Choroid plexus epithelial cell (primary cell): ENCODE measurements around the gene PRIMA1.
"Not testable (repeated sequence)": the region's sequence is repeated elsewhere in the genome, so short reads cannot be mapped to it uniquely, and the experiment has no call there.

Source experiments
- DNase-seq: peaks from one replicate; pipeline ENCODE4 v3.0.0-alpha.2; 2010; ENCODE audit warnings: low read depth
- H3K4me3 ChIP-seq: 2 replicates; pipeline ENCODE4 v1.5.1; 2011; ENCODE audit warnings: low read depth, mild to moderate bottlenecking, control low read depth, low read length, moderate library complexity
- TF ChIP-seq, protein P1 (sequence below): conservative IDR thresholded peaks from 2 replicates; pipeline ENCODE4 v1.5.1; 2011; ENCODE audit warnings: low read depth, mild to moderate bottlenecking, control low read depth, inconsistent platforms, low read length, moderate library complexity

PRIMA1 gene

GRCh38 chr14:93824518-93825234 lies 36.4 kb upstream of the PRIMA1 start:
- H3K4me3 ChIP-seq = no peak overlapping the region
- no peak for DNase-seq
- TF ChIP-seq, protein P1, sequence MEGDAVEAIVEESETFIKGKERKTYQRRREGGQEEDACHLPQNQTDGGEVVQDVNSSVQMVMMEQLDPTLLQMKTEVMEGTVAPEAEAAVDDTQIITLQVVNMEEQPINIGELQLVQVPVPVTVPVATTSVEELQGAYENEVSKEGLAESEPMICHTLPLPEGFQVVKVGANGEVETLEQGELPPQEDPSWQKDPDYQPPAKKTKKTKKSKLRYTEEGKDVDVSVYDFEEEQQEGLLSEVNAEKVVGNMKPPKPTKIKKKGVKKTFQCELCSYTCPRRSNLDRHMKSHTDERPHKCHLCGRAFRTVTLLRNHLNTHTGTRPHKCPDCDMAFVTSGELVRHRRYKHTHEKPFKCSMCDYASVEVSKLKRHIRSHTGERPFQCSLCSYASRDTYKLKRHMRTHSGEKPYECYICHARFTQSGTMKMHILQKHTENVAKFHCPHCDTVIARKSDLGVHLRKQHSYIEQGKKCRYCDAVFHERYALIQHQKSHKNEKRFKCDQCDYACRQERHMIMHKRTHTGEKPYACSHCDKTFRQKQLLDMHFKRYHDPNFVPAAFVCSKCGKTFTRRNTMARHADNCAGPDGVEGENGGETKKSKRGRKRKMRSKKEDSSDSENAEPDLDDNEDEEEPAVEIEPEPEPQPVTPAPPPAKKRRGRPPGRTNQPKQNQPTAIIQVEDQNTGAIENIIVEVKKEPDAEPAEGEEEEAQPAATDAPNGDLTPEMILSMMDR = no peak

DNA sequence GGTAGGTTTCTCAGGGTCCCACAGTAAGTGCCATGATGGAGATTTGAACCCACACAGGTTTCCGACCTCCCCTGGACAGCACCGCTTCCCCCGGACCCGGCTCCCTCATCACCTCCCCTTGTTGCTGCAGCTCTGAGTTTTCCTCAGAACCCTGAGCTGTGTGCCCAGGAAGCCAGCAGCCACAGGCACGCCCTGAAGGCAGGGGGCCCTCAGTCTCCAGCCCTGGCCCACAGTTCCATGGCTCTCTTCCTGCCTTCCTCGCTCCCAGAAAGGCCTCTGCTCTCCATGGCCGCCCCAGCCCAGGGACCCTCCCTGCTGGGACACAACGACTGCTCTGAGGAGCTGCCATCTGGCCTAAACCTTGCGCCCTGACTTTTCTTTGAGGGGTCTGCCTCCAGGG lies 35.8 kb upstream of the PRIMA1 start:
- no peak for DNase-seq
- TF ChIP-seq, protein P1 = no peak
- no peak overlapping the region for H3K4me3 ChIP-seq

DNA sequence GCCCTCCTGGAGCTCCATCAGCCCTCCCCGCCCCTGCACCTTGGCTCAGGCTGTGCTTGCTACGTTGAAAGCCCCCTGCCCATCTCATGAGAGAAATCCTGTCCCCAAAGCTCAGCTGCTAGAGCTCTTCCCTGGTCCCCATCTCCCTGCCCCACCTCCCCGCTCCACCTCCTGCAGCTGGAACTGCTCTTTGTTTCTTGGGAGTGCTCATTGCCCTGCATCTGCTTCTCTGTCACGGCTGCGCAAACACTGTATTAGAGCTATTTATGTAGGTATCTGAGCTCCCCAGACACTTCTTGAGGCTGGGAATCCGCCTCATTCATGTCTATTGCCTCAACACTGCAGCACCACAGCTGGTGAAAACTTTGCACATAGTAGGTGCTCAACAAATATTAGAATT lies 32.8 kb upstream of the PRIMA1 start:
- DNase-seq = no peak
- TF ChIP-seq, protein P1 = no peak
- no peak overlapping the region for H3K4me3 ChIP-seq

DNA sequence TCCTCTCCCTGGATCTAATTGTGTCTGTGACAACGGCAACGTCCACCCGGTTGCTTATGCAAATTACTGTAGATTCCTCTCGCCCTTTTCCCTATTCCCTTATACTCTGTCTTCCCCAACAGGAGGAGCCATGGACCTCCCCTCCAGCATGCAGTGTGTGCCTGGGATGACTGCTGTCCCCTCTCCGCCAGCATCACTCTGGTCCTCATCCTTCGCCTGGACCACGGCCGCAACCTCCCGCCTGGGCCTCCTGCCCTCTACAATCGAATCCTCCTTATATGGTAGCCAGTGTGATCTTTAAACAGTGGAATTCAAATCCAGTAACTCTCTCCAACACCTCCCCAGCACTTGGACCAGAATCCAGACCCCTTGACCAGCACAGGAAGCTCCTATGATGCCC lies 30.6 kb upstream of the PRIMA1 start:
- TF ChIP-seq, protein P1 = no peak
- no peak for DNase-seq
- H3K4me3 ChIP-seq = no peak overlapping the region

GRCh38 chr14:93811676-93812075 lies 23.4 kb upstream of the PRIMA1 start:
- H3K4me3 ChIP-seq = no peak overlapping the region
- TF ChIP-seq, protein P1 = no peak
- DNase-seq = no peak

GRCh38 chr14:93811020-93811419 lies 22.7 kb upstream of the PRIMA1 start:
- DNase-seq = no peak
- H3K4me3 ChIP-seq = no peak overlapping the region
- TF ChIP-seq, protein P1 = no peak

- H3K4me3 ChIP-seq, DNase-seq: not testable (repeated sequence)
Measured at GRCh38 chr14:93809491-93810420, 21.5 kb upstream of the PRIMA1 start.
